GM19468 (cell line): ENCODE results near the gene SUMO3.

Experiments used
- ATAC-seq: cut with Tn5 transposase; IDR thresholded peaks from one replicate; pipeline ENCODE4 v1.9.1; 2021; ENCODE audit warnings: mild to moderate bottlenecking, moderate library complexity, moderate number of reproducible peaks; ENCODE audit not compliant: unreplicated experiment; ENCODE audit errors: extremely low read depth

The SUMO3 gene

DNA sequence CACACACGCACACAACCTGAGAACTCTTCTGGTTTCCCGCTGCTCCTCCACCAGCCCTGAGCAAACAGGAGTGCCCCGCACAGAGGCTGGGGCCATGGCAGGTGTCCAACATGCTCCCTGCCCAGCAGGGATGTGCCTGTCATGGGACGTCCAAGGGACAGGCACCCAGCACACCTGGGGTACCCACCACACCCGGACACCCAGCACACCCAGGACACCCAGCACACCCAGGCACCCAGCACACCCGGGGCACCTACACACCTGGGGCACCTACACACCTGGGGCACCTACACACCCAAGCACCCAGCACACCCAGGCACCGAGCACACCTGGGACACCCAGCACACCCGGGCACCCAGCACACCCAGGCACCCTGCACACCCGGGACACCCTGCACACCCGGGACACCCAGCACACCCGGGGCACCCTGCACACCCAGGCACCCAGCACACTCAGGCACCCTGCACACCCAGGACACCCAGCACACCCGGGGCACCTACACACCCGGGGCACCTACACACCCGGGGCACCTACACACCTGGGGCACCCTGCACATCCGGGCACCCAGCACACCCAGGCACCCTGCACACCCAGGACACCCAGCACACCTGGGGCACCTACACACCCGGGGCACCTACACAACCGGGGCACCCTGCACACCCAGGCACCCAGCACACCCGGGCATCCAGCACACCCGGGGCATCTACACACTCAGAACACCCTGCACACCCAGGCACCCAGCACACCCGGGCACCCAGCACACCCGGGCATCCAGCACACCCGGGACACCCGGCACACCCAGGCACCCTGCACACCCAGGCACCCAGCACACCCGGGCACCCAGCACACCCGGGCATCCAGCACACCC, 54.2 kb downstream of the SUMO3 start:
- ATAC-seq: no peak

DNA sequence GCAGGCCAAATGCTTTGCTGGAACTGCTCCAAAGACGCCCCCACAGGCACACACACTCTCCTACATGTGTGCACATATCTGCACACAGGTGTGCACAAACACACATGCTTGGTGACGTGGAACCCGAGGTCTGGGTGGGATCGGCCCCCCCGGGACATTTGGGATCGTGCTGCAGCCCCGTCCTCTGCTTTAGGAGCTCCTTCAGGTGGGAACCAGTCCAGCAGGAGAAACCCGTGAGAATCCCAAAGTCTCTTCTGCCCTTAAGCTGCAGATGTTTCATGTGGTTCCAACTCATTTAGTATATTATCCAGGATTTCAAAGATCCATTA, 54.8 kb downstream of the SUMO3 start:
- no peak for ATAC-seq

DNA sequence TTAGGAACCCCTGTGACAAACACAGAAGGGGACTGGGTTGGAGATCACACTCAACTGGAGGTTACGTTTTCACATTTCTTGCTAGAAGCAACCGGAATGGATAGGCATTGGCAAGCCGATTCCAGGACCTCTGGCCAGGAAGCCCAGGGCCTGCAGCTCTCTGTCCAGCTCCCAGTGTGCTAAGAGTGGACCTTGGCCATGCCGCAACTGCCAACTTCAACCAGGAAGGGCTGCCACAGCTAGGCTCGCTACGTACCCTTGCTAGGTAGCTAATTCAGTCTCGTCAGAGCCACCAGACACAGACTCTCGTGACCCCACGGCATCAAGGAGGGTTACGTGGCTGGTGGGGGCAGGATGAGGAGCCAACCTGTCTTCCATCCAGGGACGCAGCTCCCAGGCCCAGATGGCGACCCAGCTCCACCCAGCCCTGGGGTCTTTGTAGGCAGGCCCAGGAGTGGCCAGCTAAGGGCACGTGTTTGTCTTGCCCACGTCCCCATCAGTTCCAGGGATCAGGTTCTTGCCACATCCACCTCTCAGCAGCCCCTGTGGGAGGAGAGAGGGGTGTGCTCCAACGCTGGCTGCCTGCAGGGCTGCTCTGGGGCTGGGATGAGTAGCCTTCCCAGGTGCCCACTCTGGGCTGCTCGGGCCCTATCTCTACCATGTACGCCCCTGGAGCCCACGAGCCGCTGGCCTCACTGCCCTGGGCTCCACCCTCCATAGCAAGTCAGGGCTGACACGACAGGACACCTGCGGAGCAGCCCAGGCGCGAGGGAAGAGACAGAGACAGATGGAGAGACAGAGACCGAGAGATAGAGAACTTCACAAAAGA, 55.4 kb downstream of the SUMO3 start:
- ATAC-seq: no peak

GRCh38 chr21:44761747-44762208, 56.1 kb downstream of the SUMO3 start:
- ATAC-seq: no peak

- ATAC-seq: no peak
These were observed 56.7 kb downstream of the SUMO3 start for GRCh38 chr21:44761011-44761729.

DNA sequence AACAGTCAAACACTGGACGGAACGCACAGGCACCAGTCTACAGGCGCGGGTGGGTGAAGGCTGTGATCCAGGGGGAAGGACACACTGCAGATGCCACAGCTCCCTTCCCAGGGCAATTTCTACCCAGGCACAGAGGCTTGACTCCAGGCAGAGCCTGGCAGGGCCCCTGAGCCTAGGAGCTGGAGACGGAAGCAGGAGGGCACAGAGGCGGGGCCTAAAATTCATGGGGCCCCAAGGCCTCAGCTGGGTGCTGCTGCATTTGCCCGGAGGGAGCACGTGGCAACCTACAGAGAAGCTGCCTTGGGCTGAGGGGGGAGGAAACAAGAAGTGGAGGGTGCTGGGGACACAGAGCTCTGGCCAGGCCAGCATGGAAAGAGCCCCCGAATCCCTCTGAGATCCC, 57.5 kb downstream of the SUMO3 start:
- no peak for ATAC-seq

DNA sequence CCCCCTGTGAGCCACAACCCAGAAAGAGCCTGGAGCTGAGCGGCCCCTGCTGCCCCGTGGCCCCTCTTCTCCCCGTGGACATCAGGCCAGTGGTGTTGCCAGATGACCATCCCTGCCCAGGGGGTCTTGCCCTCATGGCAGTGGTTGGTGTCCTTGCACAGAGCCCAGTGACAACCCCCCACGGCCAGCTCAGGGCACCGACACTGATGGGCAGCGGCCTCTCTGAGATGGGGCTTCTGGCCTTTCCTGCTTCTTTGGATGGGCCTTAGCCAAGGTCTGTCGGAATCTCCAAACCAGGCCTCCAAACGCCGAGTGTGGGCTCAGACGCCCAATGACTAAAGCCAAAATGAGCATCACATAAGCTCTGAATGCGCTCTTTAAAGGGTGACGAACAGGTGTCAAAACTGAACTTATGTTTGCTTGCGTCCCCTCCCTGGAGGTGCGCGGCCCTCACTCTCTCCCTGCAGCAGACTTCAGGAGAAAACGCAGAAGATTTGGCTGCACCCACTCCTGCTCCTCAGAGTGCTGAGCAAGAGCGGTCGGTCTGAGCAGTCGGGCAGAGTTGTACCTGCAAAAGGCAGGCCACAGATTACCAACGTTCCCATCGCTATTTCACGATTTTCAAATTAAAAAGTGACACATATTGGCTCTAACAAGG, 58.1 kb downstream of the SUMO3 start:
- ATAC-seq: no peak

DNA sequence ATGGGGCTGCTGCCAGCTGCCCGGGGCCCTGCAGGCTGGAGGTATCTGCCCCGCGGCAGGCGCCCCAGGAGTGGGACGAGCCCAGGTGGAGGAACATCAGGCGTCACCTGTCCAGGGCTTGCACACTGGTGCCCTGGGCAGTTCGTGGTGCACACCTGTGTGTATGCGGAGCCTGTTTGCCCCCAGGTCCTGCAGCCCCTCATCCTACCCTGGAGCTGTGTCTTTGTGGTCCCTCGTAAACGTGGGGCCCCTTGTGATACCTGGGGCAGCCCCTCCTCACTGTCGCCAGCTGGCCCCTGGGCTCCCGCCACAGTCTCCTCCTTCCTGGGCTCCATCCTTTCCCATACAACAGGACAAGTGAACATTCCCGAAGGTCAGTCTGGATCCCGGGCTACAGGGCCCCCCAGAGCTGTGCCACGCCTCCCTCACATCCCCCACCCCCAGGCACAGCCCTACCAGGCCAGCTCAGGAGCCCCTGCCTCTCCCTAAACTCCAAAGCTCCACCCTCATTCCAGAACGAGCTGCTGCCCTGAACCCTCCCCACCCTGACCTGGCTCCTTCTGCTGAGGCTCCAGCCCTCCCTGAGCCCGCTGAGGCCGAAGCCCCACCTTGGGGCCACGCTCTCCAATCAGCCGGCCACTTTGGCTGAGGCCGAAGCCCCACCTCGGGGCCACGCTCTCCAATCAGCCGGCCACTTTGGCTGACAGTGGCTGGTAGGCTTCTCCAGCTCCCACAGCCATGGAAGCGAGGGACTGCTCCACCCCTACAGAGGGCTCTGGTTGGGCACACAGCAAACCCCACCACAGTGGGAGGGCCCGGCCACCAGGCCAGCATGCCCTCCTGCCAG, 58.9 kb downstream of the SUMO3 start:
- ATAC-seq: no peak

DNA sequence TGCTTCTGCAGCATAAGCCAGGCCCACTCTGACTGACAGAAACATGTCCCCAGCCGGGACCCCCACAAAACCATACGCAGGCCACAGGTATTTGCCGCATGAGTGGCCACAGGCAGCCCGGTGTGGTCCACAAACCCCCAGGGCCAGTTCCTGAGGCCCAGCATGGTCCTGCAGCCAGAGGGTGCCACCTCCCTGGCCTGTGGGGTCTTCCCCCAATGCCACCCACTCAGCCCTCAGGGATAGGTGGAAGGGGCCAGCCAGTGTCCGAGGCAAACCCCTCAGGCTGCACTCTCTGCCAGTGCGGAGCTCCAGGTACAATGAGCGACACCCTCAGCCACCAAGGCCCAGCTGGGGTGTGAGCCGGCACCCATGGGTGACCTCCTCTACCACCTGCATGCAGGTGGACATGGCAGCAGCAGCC, 59.7 kb downstream of the SUMO3 start:
- no peak for ATAC-seq

GRCh38 chr21:44757731-44758130, 60.1 kb downstream of the SUMO3 start:
- no peak for ATAC-seq

GRCh38 chr21:44756423-44757185, 61.3 kb downstream of the SUMO3 start:
- no peak for ATAC-seq
